ENCODE measurements around the gene AFF1. TPM values are rescaled to one million over a fixed set of nuclear protein-coding genes. Genes with fewer than 3 reads are reported as not detected.
A peak's percentile ranks its signal among the peaks of the same experiment; 100 is the strongest.

Gene AFF1
- total RNA-seq, 3 donors from 2014 or later (not counting 1 experiment from before 2014, with no cell fraction given), result 87.9 to 93.4 (median 91.7) TPM

GRCh38 chr4:86935853-86936733 lies 1.3 kb downstream of the AFF1 start:
- intact Hi-C loops (cut with micrococcal nuclease), result loop anchor here (1.0 to 10.0 kb wide), 5 partner anchors 70 to 1889 kb away; partner anchors contain the start of genes HERC3 and KLHL8
- Histone ChIP-seq H3K4me3 (ENCODE audit: low read length) (peak overlapping the region; percentile 84), H3K27me3 (ENCODE audit: control insufficient read depth, insufficient read depth, low read length) (no peaks in the 10 kb centered on the region), H3K4me1 (ENCODE audit: control insufficient read depth, insufficient read depth, low read length) (peaks cover 39% of the 10 kb centered on the region), H3K9me3 (ENCODE audit: control insufficient read depth, insufficient read depth, low read length) (no peaks in the 10 kb centered on the region), H3K36me3 (ENCODE audit: control insufficient read depth, insufficient read depth, low read length) (no peaks in the 10 kb centered on the region), H3K27ac (ENCODE audit: low read length) (peak overlapping the region; percentile 83)
- Mint-ChIP-seq H3K9me3 (no peaks in the 10 kb centered on the region), H3K4me3 (peak overlapping the region; percentile 98), H3K27ac (peak overlapping the region; percentile 84 to 90), H3K27me3 (ENCODE audit: low read depth in 2 of 2) (no peaks in the 10 kb centered on the region), H3K36me3 (no peaks in the 10 kb centered on the region), H3K4me1 (peaks cover 48 to 62% of the 10 kb centered on the region in 2 donors)
- ATAC-seq, result peak; percentile 46 to 67 (median 53)
- DNase-seq, result peak; percentile 70 to 82
- TF ChIP-seq, protein P1, sequence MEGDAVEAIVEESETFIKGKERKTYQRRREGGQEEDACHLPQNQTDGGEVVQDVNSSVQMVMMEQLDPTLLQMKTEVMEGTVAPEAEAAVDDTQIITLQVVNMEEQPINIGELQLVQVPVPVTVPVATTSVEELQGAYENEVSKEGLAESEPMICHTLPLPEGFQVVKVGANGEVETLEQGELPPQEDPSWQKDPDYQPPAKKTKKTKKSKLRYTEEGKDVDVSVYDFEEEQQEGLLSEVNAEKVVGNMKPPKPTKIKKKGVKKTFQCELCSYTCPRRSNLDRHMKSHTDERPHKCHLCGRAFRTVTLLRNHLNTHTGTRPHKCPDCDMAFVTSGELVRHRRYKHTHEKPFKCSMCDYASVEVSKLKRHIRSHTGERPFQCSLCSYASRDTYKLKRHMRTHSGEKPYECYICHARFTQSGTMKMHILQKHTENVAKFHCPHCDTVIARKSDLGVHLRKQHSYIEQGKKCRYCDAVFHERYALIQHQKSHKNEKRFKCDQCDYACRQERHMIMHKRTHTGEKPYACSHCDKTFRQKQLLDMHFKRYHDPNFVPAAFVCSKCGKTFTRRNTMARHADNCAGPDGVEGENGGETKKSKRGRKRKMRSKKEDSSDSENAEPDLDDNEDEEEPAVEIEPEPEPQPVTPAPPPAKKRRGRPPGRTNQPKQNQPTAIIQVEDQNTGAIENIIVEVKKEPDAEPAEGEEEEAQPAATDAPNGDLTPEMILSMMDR (IDR thresholded peaks at IDR 0.05), result no peak
- WGBS (ENCODE audit: insufficient coverage), result under 1% methylated on average over 31 of the region's 36 CpGs

GRCh38 chr4:86938771-86939520 lies 4.1 kb downstream of the AFF1 start:
- H3K4me3 ChIP-seq (ENCODE audit: low read length), result no peak overlapping the region
- peak overlapping the region; percentile 70 for H3K4me3 Mint-ChIP-seq
- H3K4me1 ChIP-seq (ENCODE audit: control insufficient read depth, insufficient read depth, low read length), result peaks cover 41% of the 10 kb centered on the region
- DNase-seq (peak in 1 of 2 donors; percentile 46), ATAC-seq (no peak)
- no peaks in the 10 kb centered on the region for H3K9me3 Mint-ChIP-seq
- TF ChIP-seq, protein P1 (IDR thresholded peaks at IDR 0.05), result no peak
- H3K27me3 Mint-ChIP-seq (ENCODE audit: low read depth in 2 of 2), result no peaks in the 10 kb centered on the region
- no peaks in the 10 kb centered on the region for H3K9me3 ChIP-seq (ENCODE audit: control insufficient read depth, insufficient read depth, low read length)
- H3K36me3 ChIP-seq (ENCODE audit: control insufficient read depth, insufficient read depth, low read length), result no peaks in the 10 kb centered on the region
- H3K27ac Mint-ChIP-seq, result peak overlapping the region; percentile 84 to 90
- intact Hi-C loops (cut with micrococcal nuclease), result loop anchor here (1.0 to 10.0 kb wide), 6 partner anchors 22 to 1886 kb away; partner anchors contain the start of genes HERC3 and KLHL8
- H3K27me3 ChIP-seq (ENCODE audit: control insufficient read depth, insufficient read depth, low read length), result no peaks in the 10 kb centered on the region
- 44% methylated on average over 2 of the region's 4 CpGs for WGBS (ENCODE audit: insufficient coverage)
- peak overlapping the region; percentile 57 for H3K27ac ChIP-seq (ENCODE audit: low read length)
- H3K36me3 Mint-ChIP-seq, result no peaks in the 10 kb centered on the region
- peaks cover 48 to 65% of the 10 kb centered on the region in 2 donors for H3K4me1 Mint-ChIP-seq

DNA sequence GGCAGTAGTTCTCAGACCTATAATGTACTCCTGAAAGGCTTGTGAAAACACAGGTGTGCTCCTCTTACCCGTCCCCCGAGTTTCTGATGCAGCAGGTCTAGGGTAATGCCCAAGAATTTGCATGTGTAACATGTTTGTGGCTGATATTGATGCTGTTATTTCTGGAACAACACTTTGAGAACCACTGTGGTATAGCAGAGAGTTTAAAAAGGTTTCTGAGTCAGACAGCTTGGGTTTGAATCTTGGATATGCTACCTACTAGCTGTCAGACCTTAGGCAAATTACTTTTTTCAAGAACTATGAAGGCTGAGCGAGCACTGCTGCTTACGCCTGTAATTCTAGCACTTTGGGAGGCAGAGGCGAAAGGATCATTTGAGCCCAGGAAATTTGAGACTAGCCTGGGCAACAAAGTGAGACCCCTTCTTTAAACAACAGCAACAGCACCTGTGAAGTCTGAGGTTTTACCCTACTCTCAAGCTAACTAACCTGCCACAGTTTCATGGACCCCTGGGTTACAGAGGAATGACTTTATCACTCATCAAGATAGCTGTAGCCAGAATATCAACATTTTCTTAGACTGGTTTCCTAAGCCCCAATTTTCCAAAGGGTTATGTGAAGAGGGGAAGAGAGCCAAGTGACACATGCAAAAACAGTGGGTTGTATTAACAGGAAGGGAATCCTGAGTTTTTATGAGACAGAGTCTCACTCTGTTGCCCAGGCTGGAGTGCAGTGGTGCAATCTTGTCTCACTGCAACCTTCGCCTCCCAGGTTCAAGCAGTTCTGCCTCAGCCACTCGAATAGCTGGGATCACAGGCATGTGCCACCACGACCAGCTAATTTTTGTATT lies 5.1 kb downstream of the AFF1 start:
- intact Hi-C loops (cut with micrococcal nuclease), result loop anchor here (1.0 to 10.0 kb wide), 6 partner anchors 21 to 1885 kb away; partner anchors contain the start of genes HERC3 and KLHL8

More for the DNA sequence above, 5.1 kb downstream of the AFF1 start:
- Mint-ChIP-seq H3K27ac (peak overlapping the region; percentile 84 to 90), H3K4me3 (peak overlapping the region; percentile 70), H3K4me1 (peaks cover 41 to 63% of the 10 kb centered on the region in 2 donors), H3K27me3 (ENCODE audit: low read depth in 2 of 2) (no peaks in the 10 kb centered on the region), H3K36me3 (no peaks in the 10 kb centered on the region), H3K9me3 (no peaks in the 10 kb centered on the region)
- Histone ChIP-seq H3K4me3 (ENCODE audit: low read length) (no peak overlapping the region), H3K27me3 (ENCODE audit: control insufficient read depth, insufficient read depth, low read length) (no peaks in the 10 kb centered on the region), H3K4me1 (ENCODE audit: control insufficient read depth, insufficient read depth, low read length) (peaks cover 38% of the 10 kb centered on the region), H3K36me3 (ENCODE audit: control insufficient read depth, insufficient read depth, low read length) (no peaks in the 10 kb centered on the region), H3K27ac (ENCODE audit: low read length) (peak overlapping the region; percentile 57), H3K9me3 (ENCODE audit: control insufficient read depth, insufficient read depth, low read length) (no peaks in the 10 kb centered on the region)
- WGBS (ENCODE audit: insufficient coverage), result 43% methylated on average over 8 of the region's 8 CpGs
- ATAC-seq (peak; percentile 14 to 21 (median 14)), DNase-seq (peak in 1 of 2 donors; percentile 42)
- TF ChIP-seq, protein P1 (IDR thresholded peaks at IDR 0.05), result no peak

Measured in natural killer cell (primary cell).